Measurements from ENCODE around the gene ATP11A.

DNA sequence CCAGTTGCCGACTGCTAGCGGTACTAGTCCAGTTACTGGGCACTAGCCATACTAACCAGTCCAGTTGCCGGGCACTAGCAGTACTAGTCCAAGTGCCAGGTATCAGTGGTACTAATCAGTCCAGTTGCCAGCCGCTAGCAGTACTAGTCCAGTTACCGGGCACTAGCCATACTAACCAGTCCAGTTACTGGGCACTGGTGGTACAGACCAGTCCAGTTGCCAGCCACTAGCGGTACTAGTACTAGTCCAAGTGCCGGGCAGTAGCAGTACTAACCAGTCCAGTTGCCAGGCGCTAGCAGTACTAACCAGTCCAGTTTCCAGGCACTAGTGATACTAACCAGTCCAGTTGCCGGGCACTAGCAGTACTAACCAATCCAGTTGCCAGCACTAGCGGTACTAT, 155.0 kb downstream of the ATP11A start:
- TF ChIP-seq, protein P1, sequence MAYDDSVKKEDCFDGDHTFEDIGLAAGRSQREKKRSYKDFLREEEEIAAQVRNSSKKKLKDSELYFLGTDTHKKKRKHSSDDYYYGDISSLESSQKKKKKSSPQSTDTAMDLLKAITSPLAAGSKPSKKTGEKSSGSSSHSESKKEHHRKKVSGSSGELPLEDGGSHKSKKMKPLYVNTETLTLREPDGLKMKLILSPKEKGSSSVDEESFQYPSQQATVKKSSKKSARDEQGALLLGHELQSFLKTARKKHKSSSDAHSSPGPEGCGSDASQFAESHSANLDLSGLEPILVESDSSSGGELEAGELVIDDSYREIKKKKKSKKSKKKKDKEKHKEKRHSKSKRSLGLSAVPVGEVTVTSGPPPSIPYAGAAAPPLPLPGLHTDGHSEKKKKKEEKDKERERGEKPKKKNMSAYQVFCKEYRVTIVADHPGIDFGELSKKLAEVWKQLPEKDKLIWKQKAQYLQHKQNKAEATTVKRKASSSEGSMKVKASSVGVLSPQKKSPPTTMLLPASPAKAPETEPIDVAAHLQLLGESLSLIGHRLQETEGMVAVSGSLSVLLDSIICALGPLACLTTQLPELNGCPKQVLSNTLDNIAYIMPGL (CRISPR knock-in tag; IDR thresholded peaks at IDR 0.05): no peak
- no peak for TF ChIP-seq ZNF146 (CRISPR knock-in tag; IDR thresholded peaks at IDR 0.05; ENCODE audit: unreplicated experiment)
- TF ChIP-seq, protein P2, sequence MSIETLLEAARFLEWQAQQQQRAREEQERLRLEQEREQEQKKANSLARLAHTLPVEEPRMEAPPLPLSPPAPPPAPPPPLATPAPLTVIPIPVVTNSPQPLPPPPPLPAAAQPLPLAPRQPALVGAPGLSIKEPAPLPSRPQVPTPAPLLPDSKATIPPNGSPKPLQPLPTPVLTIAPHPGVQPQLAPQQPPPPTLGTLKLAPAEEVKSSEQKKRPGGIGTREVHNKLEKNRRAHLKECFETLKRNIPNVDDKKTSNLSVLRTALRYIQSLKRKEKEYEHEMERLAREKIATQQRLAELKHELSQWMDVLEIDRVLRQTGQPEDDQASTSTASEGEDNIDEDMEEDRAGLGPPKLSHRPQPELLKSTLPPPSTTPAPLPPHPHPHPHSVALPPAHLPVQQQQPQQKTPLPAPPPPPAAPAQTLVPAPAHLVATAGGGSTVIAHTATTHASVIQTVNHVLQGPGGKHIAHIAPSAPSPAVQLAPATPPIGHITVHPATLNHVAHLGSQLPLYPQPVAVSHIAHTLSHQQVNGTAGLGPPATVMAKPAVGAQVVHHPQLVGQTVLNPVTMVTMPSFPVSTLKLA (conservative IDR thresholded peaks at IDR 0.05): no peak
